Measurements from ENCODE around the gene RREB1.

DNA sequence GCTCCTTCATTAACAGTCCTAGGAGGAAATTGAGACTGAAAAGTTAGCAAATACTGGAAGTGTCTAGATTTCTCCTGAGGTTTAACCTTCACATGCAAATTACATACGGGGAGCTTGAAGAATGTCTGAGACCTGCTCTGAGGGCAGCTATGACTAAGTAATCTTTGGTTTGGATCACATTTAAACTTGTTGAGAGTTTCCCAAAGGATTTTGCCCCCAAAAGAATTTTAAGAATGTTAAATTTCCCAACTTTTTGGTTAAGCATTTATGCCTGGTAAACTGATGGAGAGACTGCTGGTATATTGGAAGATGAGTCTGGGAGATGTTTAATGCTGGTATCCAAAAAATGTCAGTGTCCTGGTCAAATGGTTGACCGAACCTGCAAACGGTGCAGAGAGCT is 97.0 kb downstream of the RREB1 start:
- TF ChIP-seq, protein P1, sequence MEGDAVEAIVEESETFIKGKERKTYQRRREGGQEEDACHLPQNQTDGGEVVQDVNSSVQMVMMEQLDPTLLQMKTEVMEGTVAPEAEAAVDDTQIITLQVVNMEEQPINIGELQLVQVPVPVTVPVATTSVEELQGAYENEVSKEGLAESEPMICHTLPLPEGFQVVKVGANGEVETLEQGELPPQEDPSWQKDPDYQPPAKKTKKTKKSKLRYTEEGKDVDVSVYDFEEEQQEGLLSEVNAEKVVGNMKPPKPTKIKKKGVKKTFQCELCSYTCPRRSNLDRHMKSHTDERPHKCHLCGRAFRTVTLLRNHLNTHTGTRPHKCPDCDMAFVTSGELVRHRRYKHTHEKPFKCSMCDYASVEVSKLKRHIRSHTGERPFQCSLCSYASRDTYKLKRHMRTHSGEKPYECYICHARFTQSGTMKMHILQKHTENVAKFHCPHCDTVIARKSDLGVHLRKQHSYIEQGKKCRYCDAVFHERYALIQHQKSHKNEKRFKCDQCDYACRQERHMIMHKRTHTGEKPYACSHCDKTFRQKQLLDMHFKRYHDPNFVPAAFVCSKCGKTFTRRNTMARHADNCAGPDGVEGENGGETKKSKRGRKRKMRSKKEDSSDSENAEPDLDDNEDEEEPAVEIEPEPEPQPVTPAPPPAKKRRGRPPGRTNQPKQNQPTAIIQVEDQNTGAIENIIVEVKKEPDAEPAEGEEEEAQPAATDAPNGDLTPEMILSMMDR (IDR thresholded peaks at IDR 0.05), result no peak
- TF ChIP-seq POLR2A (IDR thresholded peaks at IDR 0.05) (no peak), POLR2AphosphoS5 (IDR thresholded peaks at IDR 0.05) (no peak)

Data from prostate gland (tissue), 2 donors.